Fibroblast of lung (primary cell): ENCODE measurements around the gene SESN3. TPM values are rescaled to one million over a fixed set of nuclear protein-coding genes. Genes with fewer than 3 reads are reported as not detected.
"Not testable (repeated sequence)": the region's sequence is repeated elsewhere in the genome, so short reads cannot be mapped to it uniquely, and the experiment has no call there.

Experiments used
- DNase-seq, 2 donors: peaks; one replicate each; pipeline versions ENCODE4 v3.0.0 to v3.0.0-alpha.2; 2010; ENCODE audit warnings: low read depth in 2 of 2
- H2AFZ ChIP-seq: 2 replicates; pipeline ENCODE4 v1.5.1; 2012; ENCODE audit warnings: low read length, control low read depth, inconsistent platforms
- H3K27ac ChIP-seq: 2 replicates; pipeline ENCODE4 v1.5.1; 2011; ENCODE audit warnings: low read length, control low read depth; ENCODE audit not compliant: insufficient read depth
- H3K27me3 ChIP-seq: 2 replicates; pipeline ENCODE4 v1.5.1; 2011; ENCODE audit warnings: mild to moderate bottlenecking, low read length; ENCODE audit not compliant: control insufficient read depth, insufficient read depth
- H3K36me3 ChIP-seq: 2 replicates; pipeline ENCODE4 v1.5.1; 2011; ENCODE audit warnings: low read length; ENCODE audit not compliant: control insufficient read depth, insufficient read depth
- H3K4me1 ChIP-seq: 2 replicates; pipeline ENCODE4 v1.5.1; 2011; ENCODE audit warnings: low read length; ENCODE audit not compliant: control insufficient read depth, insufficient read depth; ENCODE audit errors: extremely low read depth
- H3K4me2 ChIP-seq: 2 replicates; pipeline ENCODE4 v1.5.1; 2011; ENCODE audit warnings: low read length, control low read depth; ENCODE audit not compliant: insufficient read depth; ENCODE audit errors: extremely low read depth
- H3K4me3 ChIP-seq, 4 experiments: fragments of 200-600 bp in 1 of 4; sonication (generic) in 1 of 4; replicated peaks in 1 of 4; 2 replicates each; pipeline ENCODE4 v1.5.1; 2011 to 2016; ENCODE audit warnings: low read length in 4 of 4, low read depth in 3 of 4, mild to moderate bottlenecking in 3 of 4, control low read depth in 2 of 4, inconsistent platforms in 1 of 4, mixed read lengths in 1 of 4; ENCODE audit not compliant: insufficient read depth in 1 of 4; ENCODE audit errors: control extremely low read depth in 1 of 4
- H3K79me2 ChIP-seq: 2 replicates; pipeline ENCODE4 v1.5.1; 2012; ENCODE audit warnings: mild to moderate bottlenecking, low read length, inconsistent platforms; ENCODE audit not compliant: control insufficient read depth, insufficient read depth
- H3K9ac ChIP-seq: 2 replicates; pipeline ENCODE4 v1.5.1; 2011; ENCODE audit warnings: mild to moderate bottlenecking, low read length, control low read depth; ENCODE audit not compliant: insufficient read depth
- H3K9me3 ChIP-seq: 2 replicates; pipeline ENCODE4 v1.5.1; 2012; ENCODE audit warnings: low read depth, low read length; ENCODE audit not compliant: control insufficient read depth, insufficient read depth
- H4K20me1 ChIP-seq: 2 replicates; pipeline ENCODE4 v1.5.1; 2011; ENCODE audit warnings: low read length; ENCODE audit not compliant: control insufficient read depth, insufficient read depth; ENCODE audit errors: extremely low read depth
- CTCF ChIP-seq, 2 donors: IDR thresholded peaks in 1 of 2; conservative IDR thresholded peaks in 1 of 2; 1 replicate in 1 of 2; 2 replicates in 1 of 2; pipeline ENCODE4 v1.5.1; 2011 to 2012; ENCODE audit warnings: low read length in 2 of 2, control low read depth in 1 of 2, inconsistent platforms in 1 of 2, low read depth in 1 of 2, mild to moderate bottlenecking in 1 of 2
- EZH2 ChIP-seq: IDR thresholded peaks from 2 replicates; pipeline ENCODE4 v1.5.1; 2012; ENCODE audit warnings: low read length, control low read depth, mild to moderate bottlenecking; ENCODE audit errors: missing control alignments
- polyA plus RNA-seq, 2 donors: library from polyadenylated mRNA; depleted of rRNA in 1 of 2; stranded (reverse) in 1 of 2; unstranded in 1 of 2; fragments of >200 nt; gene quantifications; 2 replicates each; pipeline ENCODE4 v1.2.1, GENCODE V29; 2011 to 2012; ENCODE audit warnings: missing spikeins in 1 of 2
- total RNA-seq: library from RNA; depleted of rRNA; stranded (reverse); fragments of >200 nt; gene quantifications from 2 replicates; pipeline ENCODE4 v1.2.1, GENCODE V29; 2014

Gene SESN3
- total and polyA plus RNA-seq, 2 donors (not counting 1 experiment from before 2014, with no cell fraction given) = 6.4 to 60.1 TPM

- Histone ChIP-seq H3K27ac (peak overlapping the region; percentile 15), H3K4me3 (peak overlapping the region; percentile 70 to 88 (median 76)), H3K27me3 (peaks cover 2% of the 10 kb centered on the region), H3K4me2 (peak overlapping the region; percentile 76), H2AFZ (peak overlapping the region; percentile 70), H4K20me1 (no peaks in the 10 kb centered on the region), H3K79me2 (peaks cover 2% of the 10 kb centered on the region), H3K9ac (peak overlapping the region; percentile 16), H3K36me3 (no peaks in the 10 kb centered on the region), H3K4me1 (peaks cover 6% of the 10 kb centered on the region), H3K9me3 (no peaks in the 10 kb centered on the region)
- peak; percentile 15 for DNase-seq
- peak; percentile 53 for TF ChIP-seq EZH2
- no peak for TF ChIP-seq CTCF (conservative IDR thresholded peaks at IDR 0.05 in 1 of 2, IDR thresholded peaks at IDR 0.05 in 1 of 2; ENCODE audit: low read depth in 1 of 2, low read length in 2 of 2)
Measured at GRCh38 chr11:95229993-95230809, 801 bp downstream of the SESN3 start.

GRCh38 chr11:95229199-95229992 lies 1.6 kb downstream of the SESN3 start:
- Histone ChIP-seq H3K9ac (no peak overlapping the region), H3K36me3 (no peaks in the 10 kb centered on the region), H3K4me3 (peak overlapping the region; percentile 70 to 88 (median 76)), H4K20me1 (no peaks in the 10 kb centered on the region), H3K27ac (no peak overlapping the region), H3K4me2 (peak overlapping the region; percentile 76), H3K9me3 (no peaks in the 10 kb centered on the region), H3K79me2 (peaks cover 2% of the 10 kb centered on the region), H3K4me1 (peaks cover 6% of the 10 kb centered on the region), H3K27me3 (peaks cover 2% of the 10 kb centered on the region), H2AFZ (no peak overlapping the region)
- peak; percentile 35 to 60 for DNase-seq
- TF ChIP-seq EZH2 = no peak
- no peak for TF ChIP-seq CTCF (conservative IDR thresholded peaks at IDR 0.05 in 1 of 2, IDR thresholded peaks at IDR 0.05 in 1 of 2; ENCODE audit: low read depth in 1 of 2, low read length in 2 of 2)

GRCh38 chr11:95228081-95228749 lies 2.8 kb downstream of the SESN3 start:
- Histone ChIP-seq H2AFZ (no peak overlapping the region), H3K27me3 (peaks cover 2% of the 10 kb centered on the region), H3K79me2 (peaks cover 2% of the 10 kb centered on the region), H3K27ac (no peak overlapping the region), H3K36me3 (no peaks in the 10 kb centered on the region), H3K4me2 (peak overlapping the region; percentile 36), H3K4me1 (peaks cover 6% of the 10 kb centered on the region), H4K20me1 (no peaks in the 10 kb centered on the region), H3K9me3 (no peaks in the 10 kb centered on the region), H3K9ac (no peak overlapping the region), H3K4me3 (peak overlapping the region in 2 of 4 experiments; percentile 81 to 88)
- peak; percentile 35 for DNase-seq
- no peak for TF ChIP-seq CTCF (conservative IDR thresholded peaks at IDR 0.05 in 1 of 2, IDR thresholded peaks at IDR 0.05 in 1 of 2; ENCODE audit: low read depth in 1 of 2, low read length in 2 of 2)
- no peak for TF ChIP-seq EZH2

- H3K36me3 ChIP-seq, H3K79me2 ChIP-seq, H4K20me1 ChIP-seq: not testable (repeated sequence)
Measured at GRCh38 chr11:95227060-95227459, 3.9 kb downstream of the SESN3 start.

More at GRCh38 chr11:95227060-95227459, 3.9 kb downstream of the SESN3 start:
- H3K4me2 ChIP-seq, DNase-seq, H2AFZ ChIP-seq, H3K9me3 ChIP-seq, H3K27ac ChIP-seq, H3K9ac ChIP-seq, H3K4me1 ChIP-seq, H3K27me3 ChIP-seq, H3K4me3 ChIP-seq: not testable (repeated sequence)
